ENCODE results near the gene SLC6A4. TPM values are rescaled to one million over a fixed set of nuclear protein-coding genes. Genes with fewer than 3 reads are reported as not detected.

SLC6A4 gene
- total and polyA plus RNA-seq, 2 donors (not counting 3 experiments of a cell fraction or from before 2014, with no cell fraction given), result 0.25 TPM; not detected in 1

GRCh38 chr17:30207655-30208054 lies 27.8 kb downstream of the SLC6A4 start:
- no peak for FAIRE-seq
- BruUV-seq (replicated peaks), result no TSS peak

More at GRCh38 chr17:30207655-30208054, 27.8 kb downstream of the SLC6A4 start:
- H3K4me2 ChIP-seq (ENCODE audit: insufficient read depth, low read length), result no peak overlapping the region
- H3K9me1 ChIP-seq (replicated peaks; ENCODE audit: control insufficient read depth, extremely low read depth, insufficient read depth, low read length), result no peaks in the 10 kb centered on the region
- H3K9me3 ChIP-seq (replicated peaks; ENCODE audit: control insufficient read depth, insufficient read depth, low read length), result no peaks in the 10 kb centered on the region
- no peak overlapping the region for H3K27ac ChIP-seq (ENCODE audit: insufficient read depth, low read depth, low read length)
- ChIA-PET POLR2A (no interaction called here), CTCF (no interaction called here)
- H3K27me3 ChIP-seq (ENCODE audit: control insufficient read depth in 2 of 2, insufficient read depth in 2 of 2, low read length in 2 of 2), result no peaks in the 10 kb centered on the region
- no peaks in the 10 kb centered on the region for H4K20me1 ChIP-seq (replicated peaks; ENCODE audit: control insufficient read depth, extremely low read depth, insufficient read depth, low read length)
- dilution Hi-C loops (cut with MboI; ENCODE audit: extremely low pct_ligation_motif_present, low sequenced_read_pairs) (no loop called here), intact Hi-C loops (cut with micrococcal nuclease) (no loop called here)
- DNase-seq (ENCODE audit: low read depth, low spot score), result no peak
- H2AFZ ChIP-seq (ENCODE audit: low read depth, low read length), result no peak overlapping the region
- no peak overlapping the region for H3K9ac ChIP-seq (replicated peaks; ENCODE audit: extremely low read depth, insufficient read depth, low read length)
- H3K4me3 ChIP-seq (replicated peaks in 1 of 3; ENCODE audit: insufficient read depth in 1 of 3, low read depth in 1 of 3, low read length in 3 of 3), result no peak overlapping the region
- no peaks in the 10 kb centered on the region for H3K36me3 ChIP-seq (ENCODE audit: control insufficient read depth in 2 of 2, extremely low read depth in 1 of 2, insufficient read depth in 2 of 2, low read length in 2 of 2)
- H3K79me2 ChIP-seq (ENCODE audit: control insufficient read depth, insufficient read depth, low read length), result no peaks in the 10 kb centered on the region
- H3K4me1 ChIP-seq (ENCODE audit: control insufficient read depth, extremely low read depth, insufficient read depth, low read length), result peaks cover 7% of the 10 kb centered on the region
- TF ChIP-seq POLR2A (IDR thresholded peaks at IDR 0.05; ENCODE audit: low read depth, low read length) (no peak), JUN (IDR thresholded peaks at IDR 0.05; ENCODE audit: borderline replicate concordance, insufficient read depth, insufficient read length, low read depth) (no peak), MYC (IDR thresholded peaks at IDR 0.05; ENCODE audit: low read depth, low read length) (no peak), EZH2 (IDR thresholded peaks at IDR 0.05; ENCODE audit: borderline replicate concordance, low read depth, low read length, severe bottlenecking) (no peak), GATA2 (IDR thresholded peaks at IDR 0.05; ENCODE audit: insufficient read depth, insufficient read length, low read depth, low read length) (no peak), POLR2AphosphoS5 (IDR thresholded peaks at IDR 0.05; ENCODE audit: insufficient read depth, low read depth, low read length) (no peak), FOS (IDR thresholded peaks at IDR 0.05; ENCODE audit: borderline replicate concordance, insufficient read depth, low read length) (no peak), CTCF (IDR thresholded peaks at IDR 0.05; ENCODE audit: extremely low read depth in 1 of 2, insufficient read depth in 1 of 2, low read depth in 1 of 2, low read length in 2 of 2) (no peak)
- TF ChIP-seq, protein P1, sequence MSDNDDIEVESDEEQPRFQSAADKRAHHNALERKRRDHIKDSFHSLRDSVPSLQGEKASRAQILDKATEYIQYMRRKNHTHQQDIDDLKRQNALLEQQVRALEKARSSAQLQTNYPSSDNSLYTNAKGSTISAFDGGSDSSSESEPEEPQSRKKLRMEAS (IDR thresholded peaks at IDR 0.05; ENCODE audit: insufficient read depth, insufficient read length), result no peak
